Measurements from ENCODE around the gene MAP3K12.

GRCh38 chr12:53508534-53509170 is 9.4 kb upstream of the MAP3K12 start:
- TF ChIP-seq CTCF (IDR thresholded peaks at IDR 0.05 in 2 of 3, conservative IDR thresholded peaks at IDR 0.05 in 1 of 3; ENCODE audit: control insufficient read depth in 2 of 3, extremely low read depth in 1 of 3, insufficient read depth in 1 of 3, low read depth in 3 of 3, low read length in 3 of 3): peak; percentile 94 to 99 (median 96); a peak in 5 of 6 replicates
- no peak for TF ChIP-seq STAT3 (IDR thresholded peaks at IDR 0.05; ENCODE audit: low read depth, low read length)
- no peak for TF ChIP-seq POLR2A (IDR thresholded peaks at IDR 0.05; ENCODE audit: low read depth, low read length)
- no peak for TF ChIP-seq BCL3 (IDR thresholded peaks at IDR 0.05; ENCODE audit: borderline replicate concordance, insufficient read depth, low read depth, low read length, poor library complexity, severe bottlenecking)
- no peak for TF ChIP-seq TAF1 (IDR thresholded peaks at IDR 0.05; ENCODE audit: borderline replicate concordance, low read depth, low read length)
- no peak for TF ChIP-seq SREBF2 (IDR thresholded peaks at IDR 0.05; ENCODE audit: low read length)
- no peak for TF ChIP-seq EED (IDR thresholded peaks at IDR 0.05; ENCODE audit: low read depth)
